ENCODE results near the gene TNFSF8. TPM values are rescaled to one million over a fixed set of nuclear protein-coding genes. Genes with fewer than 3 reads are reported as not detected.

Gene TNFSF8
- total and polyA plus RNA-seq, 2 donors (not counting 3 experiments of a cell fraction or from before 2014, with no cell fraction given), result not detected

DNA sequence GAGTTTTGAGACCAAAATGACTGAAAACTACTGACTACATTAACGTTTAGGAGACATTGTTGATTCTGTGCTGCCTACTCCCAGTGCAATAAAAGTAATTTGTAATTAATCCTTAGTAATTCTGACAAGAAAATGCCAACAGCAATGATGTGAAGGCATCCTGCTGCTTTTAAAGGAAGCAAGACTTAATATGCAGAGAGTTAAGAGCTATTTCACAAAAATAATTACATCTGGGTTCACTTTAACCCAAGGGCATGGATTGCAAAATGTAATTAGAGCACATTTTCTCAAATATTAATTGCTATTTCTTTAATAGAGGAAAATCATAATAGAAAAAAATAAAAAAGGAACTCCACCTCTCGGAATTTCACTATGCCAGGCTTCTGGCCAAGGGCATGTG, 22.7 kb upstream of the TNFSF8 start:
- no peaks in the 10 kb centered on the region for H3K27me3 ChIP-seq (ENCODE audit: control insufficient read depth in 2 of 2, insufficient read depth in 2 of 2, low read length in 2 of 2)
- no peaks in the 10 kb centered on the region for H3K9me1 ChIP-seq (replicated peaks; ENCODE audit: control insufficient read depth, extremely low read depth, insufficient read depth, low read length)
- H2AFZ ChIP-seq (ENCODE audit: low read depth, low read length), result no peak overlapping the region
- H4K20me1 ChIP-seq (replicated peaks; ENCODE audit: control insufficient read depth, extremely low read depth, insufficient read depth, low read length), result no peaks in the 10 kb centered on the region
- CTCF ChIA-PET, result no interaction called here
- dilution Hi-C loops (cut with MboI; ENCODE audit: extremely low pct_ligation_motif_present, low sequenced_read_pairs) (no loop called here), intact Hi-C loops (cut with micrococcal nuclease) (no loop called here)
- H3K9me3 ChIP-seq (replicated peaks; ENCODE audit: control insufficient read depth, insufficient read depth, low read length), result no peaks in the 10 kb centered on the region
- no peak overlapping the region for H3K4me3 ChIP-seq (replicated peaks in 1 of 3; ENCODE audit: insufficient read depth in 1 of 3, low read depth in 1 of 3, low read length in 3 of 3)
- H3K79me2 ChIP-seq (ENCODE audit: control insufficient read depth, insufficient read depth, low read length), result no peaks in the 10 kb centered on the region
- FAIRE-seq, result no peak
- TF ChIP-seq MYC (IDR thresholded peaks at IDR 0.05; ENCODE audit: low read depth, low read length) (no peak), JUN (IDR thresholded peaks at IDR 0.05; ENCODE audit: borderline replicate concordance, insufficient read depth, insufficient read length, low read depth) (no peak), FOS (IDR thresholded peaks at IDR 0.05; ENCODE audit: borderline replicate concordance, insufficient read depth, low read length) (no peak), EZH2 (IDR thresholded peaks at IDR 0.05; ENCODE audit: borderline replicate concordance, low read depth, low read length, severe bottlenecking) (no peak), GATA2 (IDR thresholded peaks at IDR 0.05; ENCODE audit: insufficient read depth, insufficient read length, low read depth, low read length) (no peak), POLR2AphosphoS5 (IDR thresholded peaks at IDR 0.05; ENCODE audit: insufficient read depth, low read depth, low read length) (no peak), POLR2A (IDR thresholded peaks at IDR 0.05; ENCODE audit: low read depth, low read length) (no peak)
- TF ChIP-seq, protein P1, sequence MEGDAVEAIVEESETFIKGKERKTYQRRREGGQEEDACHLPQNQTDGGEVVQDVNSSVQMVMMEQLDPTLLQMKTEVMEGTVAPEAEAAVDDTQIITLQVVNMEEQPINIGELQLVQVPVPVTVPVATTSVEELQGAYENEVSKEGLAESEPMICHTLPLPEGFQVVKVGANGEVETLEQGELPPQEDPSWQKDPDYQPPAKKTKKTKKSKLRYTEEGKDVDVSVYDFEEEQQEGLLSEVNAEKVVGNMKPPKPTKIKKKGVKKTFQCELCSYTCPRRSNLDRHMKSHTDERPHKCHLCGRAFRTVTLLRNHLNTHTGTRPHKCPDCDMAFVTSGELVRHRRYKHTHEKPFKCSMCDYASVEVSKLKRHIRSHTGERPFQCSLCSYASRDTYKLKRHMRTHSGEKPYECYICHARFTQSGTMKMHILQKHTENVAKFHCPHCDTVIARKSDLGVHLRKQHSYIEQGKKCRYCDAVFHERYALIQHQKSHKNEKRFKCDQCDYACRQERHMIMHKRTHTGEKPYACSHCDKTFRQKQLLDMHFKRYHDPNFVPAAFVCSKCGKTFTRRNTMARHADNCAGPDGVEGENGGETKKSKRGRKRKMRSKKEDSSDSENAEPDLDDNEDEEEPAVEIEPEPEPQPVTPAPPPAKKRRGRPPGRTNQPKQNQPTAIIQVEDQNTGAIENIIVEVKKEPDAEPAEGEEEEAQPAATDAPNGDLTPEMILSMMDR (IDR thresholded peaks at IDR 0.05; ENCODE audit: extremely low read depth in 1 of 2, insufficient read depth in 1 of 2, low read depth in 1 of 2, low read length in 2 of 2), result no peak
- TF ChIP-seq, protein P2, sequence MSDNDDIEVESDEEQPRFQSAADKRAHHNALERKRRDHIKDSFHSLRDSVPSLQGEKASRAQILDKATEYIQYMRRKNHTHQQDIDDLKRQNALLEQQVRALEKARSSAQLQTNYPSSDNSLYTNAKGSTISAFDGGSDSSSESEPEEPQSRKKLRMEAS (IDR thresholded peaks at IDR 0.05; ENCODE audit: insufficient read depth, insufficient read length), result no peak
- no peaks in the 10 kb centered on the region for H3K4me1 ChIP-seq (ENCODE audit: control insufficient read depth, extremely low read depth, insufficient read depth, low read length)
- no peak for DNase-seq (ENCODE audit: low read depth, low spot score)
- no peak overlapping the region for H3K4me2 ChIP-seq (ENCODE audit: insufficient read depth, low read length)
- POLR2A ChIA-PET, result no interaction called here
- no peak overlapping the region for H3K9ac ChIP-seq (replicated peaks; ENCODE audit: extremely low read depth, insufficient read depth, low read length)
- no peak overlapping the region for H3K27ac ChIP-seq (ENCODE audit: insufficient read depth, low read depth, low read length)
- BruUV-seq (replicated peaks), result no TSS peak
- no peaks in the 10 kb centered on the region for H3K36me3 ChIP-seq (ENCODE audit: control insufficient read depth in 2 of 2, extremely low read depth in 1 of 2, insufficient read depth in 2 of 2, low read length in 2 of 2)
